HEK293T (cell line): Measurements from ENCODE around the gene GRIK1.

ENCODE experiments used
- CTCF ChIA-PET: fragments of 350-600 bp; formaldehyde crosslinking; extraction: SDS; loops from one replicate; lab custom pipeline; 2021; ENCODE audit warnings: antibody characterized with exemption, inconsistent platforms; lab: Yijun Ruan, JAX
- POLR2A ChIA-PET: fragments of 350-600 bp; formaldehyde crosslinking; extraction: SDS; loops from one replicate; lab custom pipeline; 2020; ENCODE audit warnings: antibody characterized with exemption, inconsistent platforms; lab: Yijun Ruan, JAX
- DNase-seq: peaks from one replicate; pipeline ENCODE4 v3.0.0; 2012; ENCODE audit warnings: mixed read lengths; ENCODE audit errors: extremely low spot score
- ARNT ChIP-seq: fragments of 450-650 bp; IDR thresholded peaks from 2 replicates; pipeline ENCODE4 v1.6.1; 2017; ENCODE audit warnings: mild to moderate bottlenecking
- BHLHE40 ChIP-seq: fragments of 450-650 bp; IDR thresholded peaks from 2 replicates; pipeline ENCODE4 v1.6.1; 2016; ENCODE audit warnings: mild to moderate bottlenecking, moderate library complexity, borderline replicate concordance
- CTBP1 ChIP-seq: fragments of 450-650 bp; IDR thresholded peaks from 2 replicates; pipeline ENCODE4 v1.6.1; 2016; ENCODE audit warnings: borderline replicate concordance
- ELF4 ChIP-seq: fragments of 450-650 bp; IDR thresholded peaks from 2 replicates; pipeline ENCODE4 v1.6.1; 2017; ENCODE audit warnings: antibody characterized with exemption
- FOXA1 ChIP-seq: fragments of 450-650 bp; IDR thresholded peaks from 2 replicates; pipeline ENCODE4 v1.6.1; 2016; ENCODE audit warnings: mild to moderate bottlenecking
- FOXK2 ChIP-seq: fragments of 450-650 bp; IDR thresholded peaks from 2 replicates; pipeline ENCODE4 v1.6.1; 2016; ENCODE audit warnings: mild to moderate bottlenecking
- FOXM1 ChIP-seq: fragments of 450-650 bp; IDR thresholded peaks from 2 replicates; pipeline ENCODE4 v1.6.1; 2017; ENCODE audit warnings: mild to moderate bottlenecking, borderline replicate concordance
- HDGF ChIP-seq: fragments of 450-650 bp; IDR thresholded peaks from 2 replicates; pipeline ENCODE4 v1.6.1; 2017; ENCODE audit warnings: antibody characterized with exemption, borderline replicate concordance
- L3MBTL2 ChIP-seq: fragments of 450-650 bp; conservative IDR thresholded peaks from 2 replicates; pipeline ENCODE4 v1.6.1; 2016; ENCODE audit warnings: mild to moderate bottlenecking
- LEF1 ChIP-seq: fragments of 450-650 bp; IDR thresholded peaks from 2 replicates; pipeline ENCODE4 v1.6.1; 2017; ENCODE audit warnings: mild to moderate bottlenecking, borderline replicate concordance
- NFRKB ChIP-seq: fragments of 450-650 bp; IDR thresholded peaks from 2 replicates; pipeline ENCODE4 v1.6.1; 2016; ENCODE audit warnings: mild to moderate bottlenecking, moderate library complexity
- SP1 ChIP-seq: fragments of 450-650 bp; IDR thresholded peaks from 2 replicates; pipeline ENCODE4 v1.6.1; 2017
- SUZ12 ChIP-seq: fragments of 450-650 bp; IDR thresholded peaks from 2 replicates; pipeline ENCODE4 v1.6.1; 2016; ENCODE audit warnings: mild to moderate bottlenecking
- TARDBP ChIP-seq: fragments of 450-650 bp; IDR thresholded peaks from 2 replicates; pipeline ENCODE4 v1.6.1; 2016
- ZNF384 ChIP-seq: fragments of 450-650 bp; IDR thresholded peaks from 2 replicates; pipeline ENCODE4 v1.6.1; 2016
- TF ChIP-seq, protein P1 (sequence below): fragments of 450-650 bp; IDR thresholded peaks from 2 replicates; pipeline ENCODE4 v1.6.1; 2016

GRIK1 gene

GRCh38 chr21:29568020-29568697 is 371.6 kb downstream of the GRIK1 start:
- no peak for DNase-seq
- no peak for TF ChIP-seq SP1
- POLR2A ChIA-PET: no interaction called here
- CTCF ChIA-PET: no interaction called here

GRCh38 chr21:29557931-29558725 is 381.7 kb downstream of the GRIK1 start:
- TF ChIP-seq L3MBTL2: no peak
- no peak for TF ChIP-seq CTBP1
- TF ChIP-seq SP1: no peak
- no peak for TF ChIP-seq NFRKB
- TF ChIP-seq, protein P1, sequence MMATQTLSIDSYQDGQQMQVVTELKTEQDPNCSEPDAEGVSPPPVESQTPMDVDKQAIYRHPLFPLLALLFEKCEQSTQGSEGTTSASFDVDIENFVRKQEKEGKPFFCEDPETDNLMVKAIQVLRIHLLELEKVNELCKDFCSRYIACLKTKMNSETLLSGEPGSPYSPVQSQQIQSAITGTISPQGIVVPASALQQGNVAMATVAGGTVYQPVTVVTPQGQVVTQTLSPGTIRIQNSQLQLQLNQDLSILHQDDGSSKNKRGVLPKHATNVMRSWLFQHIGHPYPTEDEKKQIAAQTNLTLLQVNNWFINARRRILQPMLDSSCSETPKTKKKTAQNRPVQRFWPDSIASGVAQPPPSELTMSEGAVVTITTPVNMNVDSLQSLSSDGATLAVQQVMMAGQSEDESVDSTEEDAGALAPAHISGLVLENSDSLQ: no peak
- no peak for TF ChIP-seq FOXK2
- TF ChIP-seq FOXA1: no peak
- no peak for TF ChIP-seq ZNF384
- TF ChIP-seq HDGF: no peak
- no peak for TF ChIP-seq ARNT
- no peak for TF ChIP-seq FOXM1
- TF ChIP-seq BHLHE40: no peak
- no peak for TF ChIP-seq SUZ12
- TF ChIP-seq LEF1: no peak
- TF ChIP-seq TARDBP: no peak
- TF ChIP-seq ELF4: no peak
- no peak for DNase-seq
- POLR2A ChIA-PET: no interaction called here
- CTCF ChIA-PET: no interaction called here

DNA sequence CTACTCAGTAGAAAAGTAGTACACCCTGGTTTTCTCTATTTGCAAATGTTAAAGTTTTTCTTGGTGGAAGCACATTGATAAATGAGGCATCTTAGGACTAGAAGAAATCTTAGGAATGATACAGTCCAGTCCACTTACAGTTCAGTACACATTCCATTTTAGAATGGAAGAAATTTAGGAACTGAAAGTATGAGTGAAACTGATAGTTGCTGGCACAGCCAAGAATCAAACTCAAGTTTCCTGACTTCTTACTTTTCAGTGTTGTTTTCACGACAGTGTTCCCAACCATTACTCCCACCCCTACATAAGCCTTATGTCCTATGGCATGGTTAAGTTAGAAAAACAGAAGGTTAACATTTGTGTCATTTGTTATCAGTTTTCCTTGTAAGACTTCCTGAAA is 382.6 kb downstream of the GRIK1 start:
- no peak for TF ChIP-seq LEF1
- TF ChIP-seq NFRKB: no peak
- TF ChIP-seq SUZ12: no peak
- TF ChIP-seq TARDBP: no peak
- no peak for TF ChIP-seq BHLHE40
- TF ChIP-seq ARNT: no peak
- no peak for TF ChIP-seq SP1
- no peak for TF ChIP-seq ELF4
- TF ChIP-seq ZNF384: no peak
- TF ChIP-seq, protein P1: no peak
- no peak for TF ChIP-seq CTBP1
- no peak for TF ChIP-seq HDGF
- no peak for TF ChIP-seq L3MBTL2
- no peak for TF ChIP-seq FOXA1
- TF ChIP-seq FOXK2: no peak
- TF ChIP-seq FOXM1: no peak
- ChIA-PET POLR2A (no interaction called here), CTCF (no interaction called here)
- DNase-seq: no peak

DNA sequence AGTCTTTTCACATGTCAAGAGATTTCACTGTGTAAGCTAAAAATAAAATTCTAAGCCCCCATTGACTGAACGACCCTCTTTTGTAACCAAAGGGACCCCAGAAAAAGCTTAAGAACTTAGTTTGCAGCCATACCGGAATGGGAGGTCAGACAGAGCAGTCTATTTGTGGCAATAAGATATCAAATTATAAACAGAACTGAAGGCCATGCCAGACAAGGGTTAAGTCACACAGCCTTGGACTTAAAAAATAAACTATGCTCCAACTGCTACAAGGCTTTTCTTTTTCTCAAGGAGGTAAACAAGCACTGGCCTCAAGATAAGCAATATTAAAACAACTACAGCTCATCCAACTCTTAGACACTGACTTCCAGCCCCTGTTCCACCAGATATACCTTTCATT is 384.2 kb downstream of the GRIK1 start:
- TF ChIP-seq SP1 (no peak), NFRKB (no peak), FOXK2 (no peak), ARNT (no peak), L3MBTL2 (no peak), HDGF (no peak), ELF4 (no peak), SUZ12 (no peak), FOXA1 (no peak), LEF1 (no peak)
- TF ChIP-seq, protein P1: no peak
- POLR2A ChIA-PET: no interaction called here
- CTCF ChIA-PET: no interaction called here
- no peak for DNase-seq

DNA sequence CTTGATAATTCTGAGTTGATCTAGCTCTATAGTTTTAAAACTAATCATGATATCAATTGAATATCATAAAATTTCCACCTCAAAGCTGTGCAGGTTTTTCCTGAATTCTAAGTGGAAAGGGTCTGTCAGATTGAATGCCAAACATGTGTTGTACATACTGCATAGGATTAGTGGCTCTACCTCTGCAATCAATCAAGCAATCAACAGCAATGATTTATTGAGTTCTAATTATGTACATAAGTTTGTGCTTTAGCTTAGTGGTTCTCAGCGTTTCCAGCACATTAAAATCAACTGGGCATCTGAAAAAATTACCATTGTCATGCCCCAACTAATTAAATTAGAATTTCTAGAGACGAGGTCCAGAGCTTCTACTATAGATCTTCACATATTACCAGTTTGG is 389.6 kb downstream of the GRIK1 start:
- no peak for TF ChIP-seq NFRKB
- TF ChIP-seq ZNF384: no peak
- TF ChIP-seq FOXM1: no peak
- TF ChIP-seq FOXA1: no peak
- TF ChIP-seq, protein P1: no peak
- no peak for TF ChIP-seq SUZ12
- no peak for TF ChIP-seq CTBP1
- CTCF ChIA-PET: no interaction called here
- DNase-seq: no peak
- POLR2A ChIA-PET: no interaction called here

DNA sequence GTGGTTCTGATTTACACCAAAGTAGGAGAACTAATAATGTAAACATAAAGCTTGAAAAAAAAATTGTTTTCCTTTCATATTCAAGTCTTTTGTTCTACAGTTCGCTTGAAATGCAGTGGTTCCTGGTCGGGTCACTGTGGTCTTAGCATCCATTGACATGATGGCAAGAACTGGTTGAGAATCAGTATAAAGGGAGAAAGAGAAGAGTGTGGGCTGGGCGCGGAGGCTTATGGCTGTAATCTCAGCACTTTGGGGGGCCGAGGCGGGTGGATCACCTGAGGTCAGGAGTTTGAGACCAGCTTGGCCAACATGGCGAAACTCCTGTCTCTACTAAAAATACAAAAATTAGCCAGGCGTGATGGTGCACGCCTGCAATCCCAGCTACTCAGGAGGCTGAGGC is 390.2 kb downstream of the GRIK1 start:
- ChIA-PET CTCF (no interaction called here), POLR2A (no interaction called here)
- no peak for TF ChIP-seq HDGF
- TF ChIP-seq FOXM1: no peak
- TF ChIP-seq ELF4: no peak
- TF ChIP-seq SUZ12: no peak
- no peak for TF ChIP-seq FOXA1
- TF ChIP-seq CTBP1: no peak
- TF ChIP-seq BHLHE40: no peak
- TF ChIP-seq, protein P1: no peak
- TF ChIP-seq NFRKB: no peak
- no peak for TF ChIP-seq ZNF384
- TF ChIP-seq TARDBP: no peak
- TF ChIP-seq LEF1: no peak
- no peak for TF ChIP-seq L3MBTL2
- no peak for TF ChIP-seq ARNT
- TF ChIP-seq SP1: no peak
- no peak for TF ChIP-seq FOXK2
- DNase-seq: no peak
